ENCODE measurements around the gene PTPN21.

Gene PTPN21

GRCh38 chr14:88515499-88516221 lies 39.1 kb downstream of the PTPN21 start:
- DNase-seq (ENCODE audit: low read depth): no peak
- H3K4me3 ChIP-seq (ENCODE audit: low read depth, low read length): no peak overlapping the region
- TF ChIP-seq POLR2A (IDR thresholded peaks at IDR 0.05; ENCODE audit: extremely low read depth, insufficient read length) (no peak), MAX (IDR thresholded peaks at IDR 0.05; ENCODE audit: low read depth, low read length) (no peak), CTCF (IDR thresholded peaks at IDR 0.05; ENCODE audit: low read depth, low read length) (no peak), MYC (IDR thresholded peaks at IDR 0.05; ENCODE audit: low read depth, low read length) (no peak)

GRCh38 chr14:88507208-88507607 lies 47.6 kb downstream of the PTPN21 start:
- DNase-seq (ENCODE audit: low read depth): no peak
- TF ChIP-seq MAX (IDR thresholded peaks at IDR 0.05; ENCODE audit: low read depth, low read length): no peak
- H3K4me3 ChIP-seq (ENCODE audit: low read depth, low read length): no peak overlapping the region

GRCh38 chr14:88505621-88506020 lies 49.2 kb downstream of the PTPN21 start:
- no peak for DNase-seq (ENCODE audit: low read depth)
- no peak overlapping the region for H3K4me3 ChIP-seq (ENCODE audit: low read depth, low read length)
- TF ChIP-seq POLR2A (IDR thresholded peaks at IDR 0.05; ENCODE audit: extremely low read depth, insufficient read length): no peak
- no peak for TF ChIP-seq CTCF (IDR thresholded peaks at IDR 0.05; ENCODE audit: low read depth, low read length)
- TF ChIP-seq MYC (IDR thresholded peaks at IDR 0.05; ENCODE audit: low read depth, low read length): no peak
- TF ChIP-seq MAX (IDR thresholded peaks at IDR 0.05; ENCODE audit: low read depth, low read length): no peak

GRCh38 chr14:88504602-88505001 lies 50.2 kb downstream of the PTPN21 start:
- H3K4me3 ChIP-seq (ENCODE audit: low read depth, low read length): no peak overlapping the region
- no peak for DNase-seq (ENCODE audit: low read depth)
- TF ChIP-seq MAX (IDR thresholded peaks at IDR 0.05; ENCODE audit: low read depth, low read length) (no peak), CTCF (IDR thresholded peaks at IDR 0.05; ENCODE audit: low read depth, low read length) (no peak), POLR2A (IDR thresholded peaks at IDR 0.05; ENCODE audit: extremely low read depth, insufficient read length) (no peak), MYC (IDR thresholded peaks at IDR 0.05; ENCODE audit: low read depth, low read length) (no peak)

- DNase-seq (ENCODE audit: low read depth): no peak
- TF ChIP-seq MAX (IDR thresholded peaks at IDR 0.05; ENCODE audit: low read depth, low read length) (no peak), POLR2A (IDR thresholded peaks at IDR 0.05; ENCODE audit: extremely low read depth, insufficient read length) (no peak), MYC (IDR thresholded peaks at IDR 0.05; ENCODE audit: low read depth, low read length) (no peak), CTCF (IDR thresholded peaks at IDR 0.05; ENCODE audit: low read depth, low read length) (no peak)
- H3K4me3 ChIP-seq (ENCODE audit: low read depth, low read length): no peak overlapping the region
These were observed 50.9 kb downstream of the PTPN21 start for GRCh38 chr14:88503754-88504406.

- TF ChIP-seq POLR2A (IDR thresholded peaks at IDR 0.05; ENCODE audit: extremely low read depth, insufficient read length) (no peak), MAX (IDR thresholded peaks at IDR 0.05; ENCODE audit: low read depth, low read length) (no peak), MYC (IDR thresholded peaks at IDR 0.05; ENCODE audit: low read depth, low read length) (no peak), CTCF (IDR thresholded peaks at IDR 0.05; ENCODE audit: low read depth, low read length) (no peak)
- no peak for DNase-seq (ENCODE audit: low read depth)
- no peak overlapping the region for H3K4me3 ChIP-seq (ENCODE audit: low read depth, low read length)
These were observed 52.1 kb downstream of the PTPN21 start for GRCh38 chr14:88502740-88503139.
